Retinal pigment epithelial cell (primary cell): Measurements from ENCODE around the gene BBS1.

Source experiments
- DNase-seq: peaks from one replicate; pipeline ENCODE4 v3.0.0-alpha.2; 2010; ENCODE audit warnings: low read depth
- H3K4me3 ChIP-seq: 2 replicates; pipeline ENCODE4 v1.5.1; 2011; ENCODE audit warnings: mild to moderate bottlenecking, low read length, control low read depth, moderate library complexity
- TF ChIP-seq, protein P1 (sequence below): conservative IDR thresholded peaks from 2 replicates; pipeline ENCODE4 v1.5.1; 2011; ENCODE audit warnings: low read depth, low read length, control low read depth, inconsistent platforms

Gene BBS1

DNA sequence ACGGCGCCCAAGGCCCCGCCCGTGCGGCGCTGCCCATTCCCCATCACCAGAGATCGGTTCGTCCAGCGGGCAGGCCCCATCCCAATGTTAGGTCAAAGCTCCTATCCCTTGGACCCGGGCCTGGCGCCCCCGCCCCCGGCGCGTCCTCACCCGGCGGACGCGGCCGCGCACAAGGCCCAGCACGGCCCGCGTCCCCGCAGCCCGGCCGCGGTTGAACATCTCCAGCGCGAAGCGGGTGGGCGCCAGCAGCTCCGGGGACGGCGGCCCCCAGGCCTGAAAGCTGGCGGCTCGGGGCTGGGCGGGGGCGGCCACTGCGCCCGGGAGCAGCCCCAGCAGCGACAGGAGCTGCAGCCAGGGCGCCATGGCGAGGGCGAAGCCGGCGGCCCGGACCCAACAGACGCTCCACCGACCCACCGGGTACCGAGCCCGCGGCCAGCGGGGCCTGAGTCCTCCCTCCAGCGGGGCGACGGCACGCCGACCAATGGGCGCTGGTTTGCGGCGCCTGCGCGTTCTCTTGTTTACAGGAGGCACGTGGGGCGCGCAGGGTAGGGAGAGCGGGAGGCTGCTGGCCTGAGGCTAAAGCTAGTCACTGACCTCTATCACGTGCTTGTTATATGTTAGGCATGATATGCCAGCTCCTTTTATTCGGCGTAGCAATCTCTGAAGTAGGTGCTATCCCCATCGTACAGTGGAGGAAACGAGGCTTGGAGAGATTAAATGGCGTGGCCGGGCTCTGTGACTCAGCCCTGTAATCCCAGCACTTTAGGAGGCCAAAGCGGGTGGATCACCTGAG is 57.9 kb downstream of the BBS1 start, which contains the start of gene CTSF:
TSS of gene CTSF (minus strand) at position 483 of the 793 bp plus-strand sequence. CDS start at position 363, 120 bp downstream.
- H3K4me3 ChIP-seq: peak within 1 kb of the TSS; percentile 35
- DNase-seq: peak; percentile 28
- TF ChIP-seq, protein P1, sequence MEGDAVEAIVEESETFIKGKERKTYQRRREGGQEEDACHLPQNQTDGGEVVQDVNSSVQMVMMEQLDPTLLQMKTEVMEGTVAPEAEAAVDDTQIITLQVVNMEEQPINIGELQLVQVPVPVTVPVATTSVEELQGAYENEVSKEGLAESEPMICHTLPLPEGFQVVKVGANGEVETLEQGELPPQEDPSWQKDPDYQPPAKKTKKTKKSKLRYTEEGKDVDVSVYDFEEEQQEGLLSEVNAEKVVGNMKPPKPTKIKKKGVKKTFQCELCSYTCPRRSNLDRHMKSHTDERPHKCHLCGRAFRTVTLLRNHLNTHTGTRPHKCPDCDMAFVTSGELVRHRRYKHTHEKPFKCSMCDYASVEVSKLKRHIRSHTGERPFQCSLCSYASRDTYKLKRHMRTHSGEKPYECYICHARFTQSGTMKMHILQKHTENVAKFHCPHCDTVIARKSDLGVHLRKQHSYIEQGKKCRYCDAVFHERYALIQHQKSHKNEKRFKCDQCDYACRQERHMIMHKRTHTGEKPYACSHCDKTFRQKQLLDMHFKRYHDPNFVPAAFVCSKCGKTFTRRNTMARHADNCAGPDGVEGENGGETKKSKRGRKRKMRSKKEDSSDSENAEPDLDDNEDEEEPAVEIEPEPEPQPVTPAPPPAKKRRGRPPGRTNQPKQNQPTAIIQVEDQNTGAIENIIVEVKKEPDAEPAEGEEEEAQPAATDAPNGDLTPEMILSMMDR: no peak

DNA sequence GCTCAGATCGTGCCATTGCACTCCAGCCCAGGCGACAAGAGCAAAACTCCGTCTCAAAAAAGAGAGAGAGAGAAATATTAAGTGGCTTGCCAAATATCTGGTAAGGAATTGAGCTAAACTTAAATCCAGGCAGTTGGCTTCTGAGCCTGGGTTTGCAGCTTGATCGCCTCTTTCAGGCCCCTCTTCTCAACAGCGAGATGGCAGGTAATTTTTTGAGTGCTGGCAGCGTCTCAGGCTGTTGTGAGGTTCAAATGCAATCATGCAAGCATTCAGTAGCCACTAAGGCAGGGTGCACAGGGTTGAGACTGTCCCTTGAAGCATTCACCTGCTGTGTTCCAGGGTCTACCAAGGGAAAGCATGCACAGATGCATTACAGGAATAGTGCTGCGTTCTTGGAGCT is 58.6 kb downstream of the BBS1 start:
- DNase-seq: no peak
- H3K4me3 ChIP-seq: no peak overlapping the region
- TF ChIP-seq, protein P1: no peak

DNA sequence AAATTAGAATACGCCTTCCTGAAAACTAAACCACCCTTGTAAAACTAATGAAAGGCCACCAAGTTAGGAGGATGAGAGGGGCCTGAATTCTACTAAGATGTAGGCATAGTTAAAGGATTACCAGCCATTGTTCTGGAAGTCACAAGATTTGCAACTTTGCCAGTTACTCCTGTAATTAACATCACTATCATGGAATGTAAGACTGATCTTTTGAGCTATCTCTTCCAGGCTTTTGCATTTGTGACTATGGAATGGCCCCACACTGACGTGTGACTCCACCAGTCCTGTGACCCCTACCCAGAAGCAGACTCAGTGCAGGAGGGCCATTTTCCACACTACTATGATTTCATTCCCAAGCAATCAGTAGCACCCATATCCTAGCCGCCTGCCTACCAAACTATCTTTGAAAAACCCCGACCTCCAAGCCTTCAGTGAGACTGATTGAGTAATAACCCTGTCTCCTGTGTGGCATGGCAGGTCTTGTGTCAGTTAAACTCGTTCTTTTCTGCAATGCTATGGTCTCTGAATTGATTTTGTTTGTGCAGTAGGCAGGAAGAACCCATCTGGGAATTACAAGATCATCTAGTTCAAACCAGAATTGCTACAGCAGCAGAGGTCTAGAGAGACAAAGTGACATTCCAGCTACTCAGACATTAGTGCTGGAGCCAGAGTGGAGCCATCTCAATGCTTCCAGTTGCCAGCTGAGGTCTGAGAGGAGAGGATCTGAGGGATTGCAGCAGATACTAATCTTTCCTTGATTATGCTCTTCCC is 59.8 kb downstream of the BBS1 start:
- DNase-seq: peak; percentile 34
- TF ChIP-seq, protein P1: no peak
- H3K4me3 ChIP-seq: no peak overlapping the region

DNA sequence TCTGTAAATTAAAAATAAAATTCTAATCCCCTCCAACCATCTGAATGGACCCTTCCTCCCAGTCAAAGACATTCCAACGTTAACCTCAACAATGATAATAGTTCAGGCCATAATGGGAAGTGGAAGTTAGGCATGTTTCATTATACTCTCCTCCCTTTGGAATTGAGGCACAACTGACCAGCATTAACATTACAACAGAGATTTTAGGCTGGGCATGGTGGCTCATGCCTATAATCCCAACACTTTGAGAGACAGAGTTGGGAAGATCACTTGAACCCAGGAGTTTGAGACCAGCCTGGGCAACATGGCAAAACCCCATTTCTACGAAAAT is 60.4 kb downstream of the BBS1 start:
- no peak overlapping the region for H3K4me3 ChIP-seq
- TF ChIP-seq, protein P1: no peak
- no peak for DNase-seq

DNA sequence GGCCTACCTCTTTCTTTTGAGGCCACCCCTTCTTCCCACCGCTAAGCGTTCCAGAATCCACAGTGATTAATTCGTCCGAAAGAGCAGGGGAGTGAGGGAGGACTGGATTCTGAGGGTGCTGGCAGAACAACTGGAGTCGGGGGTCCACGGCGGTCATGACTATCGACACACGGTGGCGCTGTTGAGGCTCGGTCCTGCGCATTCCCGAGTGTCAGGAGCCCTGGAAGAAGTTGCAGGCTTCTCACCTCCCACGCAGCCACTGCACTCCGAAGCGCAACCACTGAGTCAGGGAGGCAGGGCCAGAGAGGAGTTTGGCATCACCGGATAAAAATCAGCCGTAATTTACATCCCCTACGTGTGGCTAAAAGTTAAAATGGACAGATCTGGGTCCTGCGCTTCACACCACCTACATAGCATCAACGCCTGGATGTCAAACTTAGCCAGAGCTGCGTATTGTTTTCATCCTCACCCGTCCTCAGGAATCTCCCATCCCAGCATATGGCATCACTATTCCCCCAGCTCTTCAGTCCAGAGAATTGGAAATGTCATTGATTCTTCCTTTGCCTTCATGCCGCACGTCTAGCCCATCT is 68.7 kb downstream of the BBS1 start:
- no peak for DNase-seq
- TF ChIP-seq, protein P1: peak; percentile 85
- H3K4me3 ChIP-seq: no peak overlapping the region

DNA sequence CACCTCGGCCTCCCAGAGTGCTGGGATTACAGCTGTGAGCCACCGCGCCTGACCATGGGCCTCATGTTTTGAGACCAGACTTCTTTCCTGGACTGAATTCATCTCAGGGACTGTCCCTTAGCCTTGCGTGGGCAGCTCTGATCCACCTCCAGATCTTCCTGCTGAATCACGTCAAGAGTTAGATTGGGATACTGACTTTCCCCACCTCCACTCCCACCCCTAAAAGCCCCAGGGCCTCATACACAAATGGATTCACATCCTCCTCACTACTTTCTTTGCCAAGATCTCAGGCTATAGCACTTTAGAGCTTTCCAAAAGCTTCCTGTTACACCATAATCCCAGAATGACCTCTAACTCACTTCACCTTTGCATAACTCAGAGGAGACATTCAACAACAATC is 70.4 kb downstream of the BBS1 start:
- TF ChIP-seq, protein P1: no peak
- DNase-seq: no peak
- no peak overlapping the region for H3K4me3 ChIP-seq
